ENCODE data around the gene MYD88. TPM values are rescaled to one million over a fixed set of nuclear protein-coding genes. Genes with fewer than 3 reads are reported as not detected.
"Not testable (repeated sequence)": the region's sequence is repeated elsewhere in the genome, so short reads cannot be mapped to it uniquely, and the experiment has no call there.

Gene MYD88
- total RNA-seq, 1 donor from 2014 or later: 7.3 TPM

DNA sequence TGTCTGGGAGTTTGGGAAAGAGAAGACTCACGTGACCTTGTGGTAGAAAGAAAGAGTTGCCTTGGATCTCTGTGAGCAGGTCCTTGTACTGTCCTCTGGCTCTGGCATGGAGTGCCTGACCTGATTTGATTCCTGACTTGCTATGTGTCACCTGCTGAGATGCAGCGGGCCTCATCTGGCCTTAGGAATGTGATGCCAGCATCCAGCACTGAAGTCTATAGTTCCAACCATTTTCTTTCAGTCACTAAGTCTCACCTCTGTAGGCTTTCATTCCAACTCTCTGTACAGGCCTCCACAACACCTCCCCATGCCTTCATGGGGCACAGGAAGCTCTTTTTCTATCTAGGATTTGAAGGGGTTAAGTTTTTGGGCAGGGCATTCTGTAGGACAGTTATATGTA lies 14.8 kb downstream of the MYD88 start:
- ATAC-seq (ENCODE audit: poor library complexity) (no peak), DNase-seq (no peak)
- intact Hi-C loops (cut with DNase I): no loop called here

DNA sequence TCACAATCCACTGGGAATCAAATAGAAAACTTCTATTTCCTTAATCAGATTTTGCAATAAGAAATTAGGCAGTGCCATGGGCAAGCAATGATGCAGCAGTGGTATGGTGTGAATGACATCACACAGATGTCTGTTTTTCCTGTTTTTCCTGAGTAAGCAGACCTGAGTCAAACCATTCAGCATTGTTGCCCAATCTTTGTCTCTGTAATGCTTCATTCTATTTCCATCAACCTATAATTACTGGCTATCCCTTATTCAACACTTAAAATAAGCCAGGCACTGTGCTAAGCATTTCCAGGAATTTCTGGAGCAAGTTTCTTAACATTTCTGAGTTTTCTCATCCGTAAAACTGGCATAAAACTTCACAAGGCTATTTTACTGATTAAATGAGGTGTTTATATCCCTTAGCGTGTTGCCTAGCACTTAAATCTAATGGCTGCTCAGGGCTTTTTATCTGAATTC lies 15.6 kb downstream of the MYD88 start:
- DNase-seq (no peak), ATAC-seq (ENCODE audit: poor library complexity) (peak; percentile 56)
- intact Hi-C loops (cut with DNase I): no loop called here

DNA sequence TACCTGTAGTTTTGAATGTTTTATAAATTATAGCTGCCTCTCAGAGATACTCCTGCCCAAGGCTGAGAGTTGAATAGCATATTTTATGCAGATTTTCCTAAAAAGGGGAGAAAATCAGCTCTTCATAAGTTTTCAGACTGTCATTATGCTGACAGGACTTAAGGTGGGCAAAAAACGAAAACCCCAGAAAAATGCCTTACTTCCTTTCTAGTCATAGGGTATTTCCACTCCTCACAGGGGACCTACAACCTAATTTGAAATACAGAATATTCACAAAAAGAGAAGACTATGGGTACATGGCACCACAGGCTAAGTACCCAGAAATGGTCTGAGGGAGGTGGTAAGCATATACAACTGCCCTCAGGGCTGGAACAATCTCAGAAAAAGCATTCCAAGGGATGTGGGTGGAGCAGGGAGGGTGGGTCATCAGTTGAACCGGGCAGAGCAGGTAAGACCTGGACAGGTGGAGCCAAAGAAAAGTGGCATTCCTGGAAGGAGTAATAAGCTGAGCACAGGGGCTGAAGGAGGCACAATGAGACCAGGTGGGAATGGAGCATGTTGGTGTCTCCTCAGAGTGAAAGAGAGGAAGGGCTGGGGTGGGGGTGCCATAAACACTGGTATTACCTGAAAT lies 16.3 kb downstream of the MYD88 start:
- no peak for ATAC-seq (ENCODE audit: poor library complexity)
- DNase-seq: no peak
- intact Hi-C loops (cut with DNase I): no loop called here

DNA sequence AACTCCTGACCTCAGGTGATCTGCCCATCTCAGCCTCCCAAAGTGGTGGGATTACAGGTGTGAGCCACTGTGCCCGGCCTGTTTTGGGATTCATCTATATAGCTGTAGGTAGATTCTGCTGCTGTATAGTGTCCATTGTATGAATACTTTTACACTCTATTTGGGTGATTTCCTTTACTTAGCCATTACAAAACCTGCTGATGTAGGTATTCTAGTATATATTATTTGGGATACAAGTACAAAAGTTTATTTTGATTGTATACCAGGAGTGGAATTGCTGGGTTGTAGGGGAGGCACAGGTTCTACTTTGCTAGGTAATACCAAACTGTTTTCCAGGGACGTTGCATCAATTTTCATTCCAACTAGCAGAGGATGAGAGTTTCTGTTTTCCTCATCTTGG lies 17.4 kb downstream of the MYD88 start:
- ATAC-seq (ENCODE audit: poor library complexity) (no peak), DNase-seq (no peak)
- intact Hi-C loops (cut with DNase I): no loop called here

GRCh38 chr3:38157117-38157516 lies 18.7 kb downstream of the MYD88 start:
- ATAC-seq (ENCODE audit: poor library complexity): no peak
- intact Hi-C loops (cut with DNase I): no loop called here
- no peak for DNase-seq

DNA sequence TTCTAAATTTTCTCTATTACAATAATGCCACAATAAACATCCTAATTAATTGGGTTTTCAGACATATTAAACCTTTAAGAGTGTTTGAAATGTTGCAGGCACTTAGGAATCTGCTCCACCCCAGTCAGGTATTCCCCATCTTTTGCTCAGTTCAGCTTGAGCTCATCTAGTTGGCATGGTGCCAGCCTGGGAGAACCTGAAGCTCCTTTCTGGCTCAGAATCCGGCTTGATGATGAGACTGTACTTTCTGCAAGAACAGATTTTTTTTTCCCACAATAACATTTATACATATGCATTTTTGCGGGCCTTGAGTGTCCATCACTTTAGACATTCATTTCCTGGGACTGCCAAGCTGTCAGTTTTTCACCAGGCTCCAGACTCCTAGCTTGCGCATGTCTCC lies 19.1 kb downstream of the MYD88 start:
- intact Hi-C loops (cut with DNase I): no loop called here
- no peak for DNase-seq
- no peak for ATAC-seq (ENCODE audit: poor library complexity)

GRCh38 chr3:38158472-38158871 lies 20.0 kb downstream of the MYD88 start:
- ATAC-seq (ENCODE audit: poor library complexity): no peak
- DNase-seq: no peak
- intact Hi-C loops (cut with DNase I): no loop called here

DNA sequence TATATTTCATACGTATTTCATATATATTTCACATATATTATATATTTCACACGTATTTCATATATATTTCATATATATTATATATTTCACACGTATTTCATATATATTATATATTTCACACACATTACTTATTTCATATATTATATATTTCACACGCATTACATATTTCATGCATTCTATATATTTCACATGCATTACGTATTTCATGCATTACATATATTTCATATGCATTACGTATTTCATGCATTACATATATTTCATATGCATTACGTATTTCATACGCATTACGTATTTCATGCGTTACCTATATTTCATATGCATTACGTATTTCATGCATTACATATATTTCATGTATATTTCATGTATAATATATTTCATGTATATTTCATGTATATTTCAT lies 22.2 kb downstream of the MYD88 start:
- intact Hi-C loops (cut with DNase I); DNase-seq: not testable (repeated sequence)

GRCh38 chr3:38163117-38163840 lies 24.8 kb downstream of the MYD88 start:
- DNase-seq (no peak), ATAC-seq (ENCODE audit: poor library complexity) (no peak)
- intact Hi-C loops (cut with DNase I): no loop called here

More for the DNA sequence above, 22.2 kb downstream of the MYD88 start:
- not testable (repeated sequence) for ATAC-seq (ENCODE audit: poor library complexity)

DNA sequence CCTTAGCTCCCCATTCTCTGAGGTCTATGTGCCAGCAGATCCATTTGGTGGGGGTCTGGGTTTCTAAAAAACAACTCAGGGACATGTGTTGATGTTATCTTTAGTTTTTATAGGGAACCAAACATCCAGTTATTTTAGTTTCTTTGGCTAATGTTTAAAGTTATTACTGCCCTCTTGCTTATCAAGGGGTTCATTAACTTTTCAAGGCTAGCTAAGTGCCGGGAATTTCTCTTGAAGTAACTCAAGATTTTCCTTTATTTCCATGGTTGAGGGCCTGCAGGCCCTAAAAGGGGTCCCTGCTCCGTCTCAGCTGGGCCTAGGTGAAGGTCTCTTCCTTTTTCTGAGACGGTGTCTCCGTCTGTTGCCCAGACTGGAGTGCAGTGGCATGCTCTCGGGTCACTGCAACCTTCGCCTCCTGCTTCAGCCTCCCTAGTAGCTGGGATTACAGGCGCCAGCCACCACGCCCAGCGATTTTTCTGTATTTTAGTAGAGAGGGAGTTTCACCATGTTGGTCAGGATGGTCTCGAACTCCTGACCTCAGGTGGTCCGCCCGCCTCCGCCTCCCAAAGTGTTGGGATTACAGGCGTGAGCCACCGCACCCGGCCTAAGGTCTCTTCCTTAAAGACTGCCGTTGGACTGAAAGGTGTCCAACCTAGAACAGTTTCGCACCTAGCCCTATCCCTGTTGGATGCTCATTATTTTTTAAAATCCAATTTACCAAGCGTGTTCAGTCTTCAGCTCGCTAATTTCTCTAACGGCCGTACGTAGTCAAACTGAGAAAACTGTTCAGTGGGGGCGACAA lies 25.6 kb downstream of the MYD88 start:
- no peak for DNase-seq
- ATAC-seq (ENCODE audit: poor library complexity): no peak
- intact Hi-C loops (cut with DNase I): loop anchor here (2.0 kb wide), 1 partner anchor 27 kb away; the partner anchor contains the start of gene ACAA1

- ATAC-seq (ENCODE audit: poor library complexity): no peak
- intact Hi-C loops (cut with DNase I): loop anchor here (2.0 kb wide), 1 partner anchor 28 kb away; the partner anchor contains the start of gene ACAA1
- DNase-seq: no peak
Measured at GRCh38 chr3:38164643-38164951, 26.1 kb downstream of the MYD88 start.

DNA sequence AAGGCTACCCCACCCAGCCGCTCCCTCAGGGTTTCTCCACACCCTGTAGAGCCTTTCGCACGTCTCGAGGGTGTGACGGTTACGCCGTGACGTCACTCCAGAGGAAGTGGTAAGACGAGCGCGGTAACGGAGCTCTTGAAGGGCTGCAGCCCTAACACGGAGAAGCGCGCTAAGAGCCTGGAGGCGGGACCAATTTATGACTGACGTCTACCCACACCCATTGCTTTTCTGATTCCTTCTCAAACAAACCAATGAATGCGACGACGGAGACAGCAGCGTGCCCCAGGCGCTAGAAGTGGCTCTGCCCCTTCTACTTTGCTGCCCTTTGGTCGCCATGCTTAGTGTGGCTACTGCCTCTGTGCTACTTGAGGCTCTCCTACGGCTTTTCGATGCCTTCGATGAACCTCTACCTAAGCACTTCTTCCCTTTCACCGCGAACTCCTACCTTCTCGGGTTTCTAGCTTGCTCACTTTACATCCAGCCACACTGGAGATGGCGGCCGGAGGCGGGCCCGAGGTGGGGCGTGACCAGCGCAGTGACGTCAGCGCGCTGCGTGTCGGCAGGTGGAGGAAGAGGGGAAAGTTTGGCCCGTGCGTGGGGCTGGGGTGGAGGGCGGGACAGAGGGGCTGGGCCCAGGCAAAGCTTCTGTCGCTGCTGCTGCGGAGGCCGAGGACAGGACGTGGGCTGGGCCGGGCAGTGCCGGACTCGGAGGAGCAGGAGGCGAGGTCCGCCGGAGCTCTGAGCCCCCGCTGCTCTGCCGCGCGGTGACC lies 26.7 kb downstream of the MYD88 start, which contains the start of gene OXSR1:
Gene OXSR1, plus strand, starts transcription at position 586 of the 770 bp plus-strand sequence. CDS start 340 bp downstream, outside the sequence.
- intact Hi-C loops (cut with DNase I): loop anchor here (2.0 kb wide), 1 partner anchor 28 kb away; the partner anchor contains the start of gene ACAA1
- DNase-seq: peak; percentile 100
- ATAC-seq (ENCODE audit: poor library complexity): peak; percentile 95

- intact Hi-C loops (cut with DNase I): loop anchor here (2.0 kb wide), 1 partner anchor 29 kb away; the partner anchor contains the start of gene ACAA1
- DNase-seq: peak; percentile 78
- ATAC-seq (ENCODE audit: poor library complexity): peak; percentile 50
Measured at GRCh38 chr3:38165722-38166387, 27.4 kb downstream of the MYD88 start.

GRCh38 chr3:38167591-38167990 lies 29.1 kb downstream of the MYD88 start:
- DNase-seq: no peak
- intact Hi-C loops (cut with DNase I): no loop called here
- ATAC-seq (ENCODE audit: poor library complexity): no peak

DNA sequence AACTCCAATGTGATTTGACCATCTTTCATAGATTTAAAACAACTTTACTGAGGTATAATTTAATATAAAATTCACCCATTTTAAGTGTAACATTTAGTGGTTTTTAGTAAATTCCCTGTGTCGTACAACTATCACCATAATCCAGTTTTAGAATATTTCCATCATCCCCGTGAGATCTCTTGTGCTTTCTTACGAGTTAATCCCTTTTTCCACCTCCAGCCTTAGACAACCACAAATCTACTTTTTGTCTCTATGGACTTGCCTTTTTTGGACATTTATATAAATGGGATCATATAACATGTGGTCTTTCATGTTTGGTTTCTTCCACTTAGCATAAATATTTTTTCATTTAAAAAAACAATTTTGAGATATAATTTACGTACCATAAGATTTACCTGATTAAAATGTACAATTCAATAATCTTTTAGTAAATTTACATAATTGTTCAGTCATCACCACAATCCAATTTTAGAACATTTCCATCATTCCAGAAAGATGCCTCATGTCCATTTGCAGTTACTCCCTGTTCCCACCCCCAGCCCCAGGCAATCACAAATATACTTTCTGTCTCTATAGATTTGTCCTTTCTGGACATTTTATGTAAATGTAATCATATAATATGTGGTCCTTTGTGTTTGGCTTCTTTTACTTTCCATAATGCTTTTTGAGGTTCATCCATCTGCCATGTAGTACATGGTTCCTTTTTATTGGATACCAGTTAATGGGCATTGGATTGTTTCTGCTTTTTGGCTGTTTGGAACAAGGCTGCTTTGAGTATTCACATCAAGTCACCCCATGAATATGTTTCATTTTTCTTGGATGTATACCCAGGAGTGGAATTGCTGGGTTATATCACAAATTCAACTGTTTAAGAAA lies 29.9 kb downstream of the MYD88 start:
- no peak for ATAC-seq (ENCODE audit: poor library complexity)

DNA sequence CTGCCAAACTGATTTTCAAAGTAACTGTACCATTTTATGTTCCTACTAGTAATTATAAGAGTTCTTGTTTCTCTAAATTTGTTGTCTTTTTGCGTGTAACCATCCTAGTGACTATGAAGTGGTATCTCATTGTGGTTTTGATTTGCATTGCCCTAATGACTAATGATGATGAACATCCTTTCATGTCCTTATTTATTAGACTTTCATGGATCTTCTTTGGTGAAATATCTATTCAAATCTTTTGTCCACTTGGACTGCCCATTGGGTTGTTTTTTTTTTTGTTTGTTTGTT lies 30.5 kb downstream of the MYD88 start:
- no peak for ATAC-seq (ENCODE audit: poor library complexity)
- intact Hi-C loops (cut with DNase I): no loop called here
- DNase-seq: no peak

More for the DNA sequence above, 29.9 kb downstream of the MYD88 start:
- intact Hi-C loops (cut with DNase I): no loop called here
- no peak for DNase-seq

GRCh38 chr3:38170722-38171121 lies 32.3 kb downstream of the MYD88 start:
- intact Hi-C loops (cut with DNase I): no loop called here
- ATAC-seq (ENCODE audit: poor library complexity) (no peak), DNase-seq (no peak)
